H1 (cell line): Measurements from ENCODE around the gene RIMBP2. TPM values are rescaled to one million over a fixed set of nuclear protein-coding genes. Genes with fewer than 3 reads are reported as not detected.

Experiments
- ATF3 ChIP-seq: IDR thresholded peaks from 2 replicates; pipeline ENCODE4 v1.6.1; 2011; ENCODE audit warnings: low read depth, mild to moderate bottlenecking, low read length; ENCODE audit not compliant: insufficient read depth
- CTCF ChIP-seq, 3 experiments: IDR thresholded peaks; 1 replicate in 2 of 3; 2 replicates in 1 of 3; pipeline versions ENCODE4 v1.5.1 to v1.6.1; 2011; ENCODE audit warnings: low read length in 3 of 3, mild to moderate bottlenecking in 3 of 3, inconsistent platforms in 2 of 3, low read depth in 1 of 3, moderate library complexity in 1 of 3; ENCODE audit not compliant: insufficient read depth in 1 of 3; ENCODE audit errors: control extremely low read depth in 1 of 3
- KDM5A ChIP-seq: fragments of 200-600 bp; IDR thresholded peaks from 2 replicates; pipeline ENCODE4 v1.7.1; 2012; ENCODE audit warnings: mild to moderate bottlenecking, low read length, inconsistent platforms, mixed read lengths
- RNF2 ChIP-seq: fragments of 200-900, 300-1000 bp; sonication (generic); IDR thresholded peaks from 2 replicates; pipeline ENCODE4 v1.7.1; 2016; ENCODE audit warnings: borderline replicate concordance, low read depth, mild to moderate bottlenecking, antibody characterized with exemption, low read length; ENCODE audit not compliant: poor library complexity, severe bottlenecking; ENCODE audit errors: missing control alignments
- SP2 ChIP-seq: IDR thresholded peaks from 2 replicates; pipeline ENCODE4 v1.6.1; 2012; ENCODE audit warnings: mild to moderate bottlenecking, low read length, inconsistent platforms
- polyA plus RNA-seq, 7 experiments: library from polyadenylated mRNA; depleted of rRNA in 3 of 7; stranded (reverse) in 5 of 7; unstranded in 2 of 7; fragments of >200 nt in 5 of 7; fragments of 200-250 nt in 2 of 7; gene quantifications; 1 replicate in 5 of 7; 2 replicates in 1 of 7; 4 replicates in 1 of 7; pipeline versions ENCODE4 v1.2.1 to v1.2.3, GENCODE V29; 2011 to 2013; ENCODE audit warnings: missing spikeins in 2 of 7, mixed read lengths in 2 of 7
- total RNA-seq: library from RNA; stranded (reverse); fragmentation: NEBNext Ultra II Directional; extraction: Animal tissue kit (Norgen Biotek cat#: 25700); gene quantifications from 2 replicates; pipeline ENCODE4 v1.2.1, GENCODE V29; 2021

RIMBP2 gene
- total and polyA plus RNA-seq, 2 of the 8 experiments (the other 6 are each of a cell fraction or from before 2014, with no cell fraction given) = 0.18 to 0.65 TPM

GRCh38 chr12:130468186-130468585, 247.9 kb downstream of the RIMBP2 start (continued):
- TF ChIP-seq CTCF (IDR thresholded peaks at IDR 0.05; ENCODE audit: control extremely low read depth in 1 of 3, insufficient read depth in 1 of 3, low read depth in 1 of 3, low read length in 3 of 3) (no peak), RNF2 (no peak), KDM5A (no peak), ATF3 (no peak), SP2 (no peak)
